Measurements from ENCODE around the gene KCTD5. TPM values are rescaled to one million over a fixed set of nuclear protein-coding genes. Genes with fewer than 3 reads are reported as not detected.

KCTD5 gene
- polyA plus RNA-seq, 1 donor from 2014 or later = 42.7 TPM

DNA sequence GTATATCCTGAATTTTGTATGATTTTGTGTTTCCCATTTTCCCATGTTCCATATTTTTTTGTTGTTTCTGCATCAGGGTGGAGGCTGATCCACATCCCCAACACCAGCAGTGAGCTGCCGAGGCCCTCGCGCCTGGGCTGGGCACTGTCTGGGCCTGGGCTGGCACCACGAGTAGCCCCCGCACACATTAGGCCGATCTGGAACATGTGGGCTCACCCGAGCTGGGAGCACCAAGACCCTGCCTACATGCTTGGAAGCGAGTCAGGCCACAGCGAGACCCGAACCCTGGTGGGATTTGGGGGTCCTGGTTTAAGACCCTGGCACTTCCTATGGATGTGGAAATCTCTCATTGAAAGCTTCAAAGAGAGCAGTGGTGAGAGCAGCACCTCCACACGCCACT is 8.5 kb downstream of the KCTD5 start:
- no peaks in the 10 kb centered on the region for H4K20me1 ChIP-seq (ENCODE audit: insufficient read depth)

GRCh38 chr16:2691491-2692248 is 9.3 kb downstream of the KCTD5 start:
- H3K27me3 ChIP-seq (ENCODE audit: insufficient read depth, low read depth, low read length) = no peaks in the 10 kb centered on the region
- H3K4me2 ChIP-seq (ENCODE audit: low read length) = no peak overlapping the region
- H3F3A ChIP-seq (ENCODE audit: insufficient read depth, low read length, poor library complexity, severe bottlenecking) = no peaks in the 10 kb centered on the region
- H3K36me3 ChIP-seq (ENCODE audit: insufficient read depth, low read length) = no peaks in the 10 kb centered on the region
- no peaks in the 10 kb centered on the region for H3K9me3 ChIP-seq (ENCODE audit: low read length)
- no peaks in the 10 kb centered on the region for H4K20me1 ChIP-seq (ENCODE audit: insufficient read depth)
- TF ChIP-seq, protein P1, sequence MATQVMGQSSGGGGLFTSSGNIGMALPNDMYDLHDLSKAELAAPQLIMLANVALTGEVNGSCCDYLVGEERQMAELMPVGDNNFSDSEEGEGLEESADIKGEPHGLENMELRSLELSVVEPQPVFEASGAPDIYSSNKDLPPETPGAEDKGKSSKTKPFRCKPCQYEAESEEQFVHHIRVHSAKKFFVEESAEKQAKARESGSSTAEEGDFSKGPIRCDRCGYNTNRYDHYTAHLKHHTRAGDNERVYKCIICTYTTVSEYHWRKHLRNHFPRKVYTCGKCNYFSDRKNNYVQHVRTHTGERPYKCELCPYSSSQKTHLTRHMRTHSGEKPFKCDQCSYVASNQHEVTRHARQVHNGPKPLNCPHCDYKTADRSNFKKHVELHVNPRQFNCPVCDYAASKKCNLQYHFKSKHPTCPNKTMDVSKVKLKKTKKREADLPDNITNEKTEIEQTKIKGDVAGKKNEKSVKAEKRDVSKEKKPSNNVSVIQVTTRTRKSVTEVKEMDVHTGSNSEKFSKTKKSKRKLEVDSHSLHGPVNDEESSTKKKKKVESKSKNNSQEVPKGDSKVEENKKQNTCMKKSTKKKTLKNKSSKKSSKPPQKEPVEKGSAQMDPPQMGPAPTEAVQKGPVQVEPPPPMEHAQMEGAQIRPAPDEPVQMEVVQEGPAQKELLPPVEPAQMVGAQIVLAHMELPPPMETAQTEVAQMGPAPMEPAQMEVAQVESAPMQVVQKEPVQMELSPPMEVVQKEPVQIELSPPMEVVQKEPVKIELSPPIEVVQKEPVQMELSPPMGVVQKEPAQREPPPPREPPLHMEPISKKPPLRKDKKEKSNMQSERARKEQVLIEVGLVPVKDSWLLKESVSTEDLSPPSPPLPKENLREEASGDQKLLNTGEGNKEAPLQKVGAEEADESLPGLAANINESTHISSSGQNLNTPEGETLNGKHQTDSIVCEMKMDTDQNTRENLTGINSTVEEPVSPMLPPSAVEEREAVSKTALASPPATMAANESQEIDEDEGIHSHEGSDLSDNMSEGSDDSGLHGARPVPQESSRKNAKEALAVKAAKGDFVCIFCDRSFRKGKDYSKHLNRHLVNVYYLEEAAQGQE (IDR thresholded peaks at IDR 0.05; ENCODE audit: borderline replicate concordance) = no peak
- TF ChIP-seq CTCF (IDR thresholded peaks at IDR 0.05; ENCODE audit: poor library complexity, severe bottlenecking) = no peak
- no peak for TF ChIP-seq EP300 (conservative IDR thresholded peaks at IDR 0.05; ENCODE audit: poor library complexity, severe bottlenecking)
- TF ChIP-seq EZH2 (IDR thresholded peaks at IDR 0.05; ENCODE audit: borderline replicate concordance, insufficient read depth, low read length, poor library complexity, severe bottlenecking) = no peak
- no peak for TF ChIP-seq RAD21 (conservative IDR thresholded peaks at IDR 0.05)
- no peak for TF ChIP-seq POLR2AphosphoS5 (IDR thresholded peaks at IDR 0.05)
- TF ChIP-seq MXI1 (conservative IDR thresholded peaks at IDR 0.05; ENCODE audit: poor library complexity, severe bottlenecking) = no peak
- no peak overlapping the region for H3K27ac ChIP-seq (ENCODE audit: low read length)
- H3K79me2 ChIP-seq (replicated peaks; ENCODE audit: insufficient read depth, low read length) = peaks cover 3% of the 10 kb centered on the region
- H3K4me3 ChIP-seq (ENCODE audit: low read length) = no peak overlapping the region
- H2AFZ ChIP-seq (ENCODE audit: low read depth, low read length) = no peak overlapping the region
- H3K9ac ChIP-seq (ENCODE audit: low read length) = no peak overlapping the region
- no peaks in the 10 kb centered on the region for H3K9me2 ChIP-seq (ENCODE audit: insufficient read depth, low read length)

More for the DNA sequence above, 8.5 kb downstream of the KCTD5 start:
- Histone ChIP-seq H3K36me3 (ENCODE audit: insufficient read depth, low read length) (no peaks in the 10 kb centered on the region), H3K27me3 (ENCODE audit: insufficient read depth, low read depth, low read length) (no peaks in the 10 kb centered on the region), H3K27ac (ENCODE audit: low read length) (no peak overlapping the region), H3F3A (ENCODE audit: insufficient read depth, low read length, poor library complexity, severe bottlenecking) (no peaks in the 10 kb centered on the region), H3K9me3 (ENCODE audit: low read length) (no peaks in the 10 kb centered on the region), H3K79me2 (replicated peaks; ENCODE audit: insufficient read depth, low read length) (peaks cover 3% of the 10 kb centered on the region), H3K4me2 (ENCODE audit: low read length) (no peak overlapping the region), H3K9me2 (ENCODE audit: insufficient read depth, low read length) (no peaks in the 10 kb centered on the region), H3K9ac (ENCODE audit: low read length) (no peak overlapping the region), H2AFZ (ENCODE audit: low read depth, low read length) (no peak overlapping the region), H3K4me3 (ENCODE audit: low read length) (no peak overlapping the region)
- no peak for TF ChIP-seq TAF1 (IDR thresholded peaks at IDR 0.05; ENCODE audit: low read depth)
- TF ChIP-seq POLR2AphosphoS5 (IDR thresholded peaks at IDR 0.05) = no peak
- no peak for TF ChIP-seq CTCF (IDR thresholded peaks at IDR 0.05; ENCODE audit: poor library complexity, severe bottlenecking)
- TF ChIP-seq SMC3 (conservative IDR thresholded peaks at IDR 0.05; ENCODE audit: poor library complexity) = no peak
- no peak for TF ChIP-seq EZH2 (IDR thresholded peaks at IDR 0.05; ENCODE audit: borderline replicate concordance, insufficient read depth, low read length, poor library complexity, severe bottlenecking)
- no peak for TF ChIP-seq EP300 (conservative IDR thresholded peaks at IDR 0.05; ENCODE audit: poor library complexity, severe bottlenecking)
- TF ChIP-seq, protein P1 (IDR thresholded peaks at IDR 0.05; ENCODE audit: borderline replicate concordance) = no peak
- TF ChIP-seq RAD21 (conservative IDR thresholded peaks at IDR 0.05) = no peak
- TF ChIP-seq MXI1 (conservative IDR thresholded peaks at IDR 0.05; ENCODE audit: poor library complexity, severe bottlenecking) = no peak

Measured in neural cell (in vitro differentiated cells).